ENCODE results near the gene MYL10.
A peak's percentile ranks its signal among the peaks of the same experiment; 100 is the strongest.
"Not testable (repeated sequence)": the region's sequence is repeated elsewhere in the genome, so short reads cannot be mapped to it uniquely, and the experiment has no call there.

Gene MYL10

DNA sequence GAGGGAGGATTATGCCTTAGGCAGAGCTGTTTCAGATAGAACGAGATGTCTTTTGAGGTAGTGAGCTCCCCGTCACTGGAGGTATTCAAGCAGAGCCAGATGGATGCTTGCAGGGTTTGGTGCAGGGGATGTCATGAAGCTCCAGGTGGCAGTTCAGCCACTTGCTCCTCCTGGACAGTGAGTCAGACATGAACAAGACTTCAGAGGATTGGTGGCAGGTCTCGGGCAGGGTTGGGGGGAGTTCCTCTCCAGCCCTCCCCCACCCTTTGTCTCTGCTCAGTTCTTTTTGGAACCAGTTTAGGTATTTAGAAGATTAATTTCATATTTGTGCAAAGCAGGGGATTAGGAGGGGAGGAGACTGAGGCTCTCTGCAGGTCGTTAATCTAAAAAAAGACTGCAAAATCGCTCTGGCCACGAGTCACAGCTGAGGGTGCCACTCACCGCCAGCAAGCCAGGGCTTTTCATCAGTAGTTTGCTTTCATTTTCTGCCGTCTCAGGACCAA, 21.5 kb upstream of the MYL10 start:
- DNase-seq: no peak

DNA sequence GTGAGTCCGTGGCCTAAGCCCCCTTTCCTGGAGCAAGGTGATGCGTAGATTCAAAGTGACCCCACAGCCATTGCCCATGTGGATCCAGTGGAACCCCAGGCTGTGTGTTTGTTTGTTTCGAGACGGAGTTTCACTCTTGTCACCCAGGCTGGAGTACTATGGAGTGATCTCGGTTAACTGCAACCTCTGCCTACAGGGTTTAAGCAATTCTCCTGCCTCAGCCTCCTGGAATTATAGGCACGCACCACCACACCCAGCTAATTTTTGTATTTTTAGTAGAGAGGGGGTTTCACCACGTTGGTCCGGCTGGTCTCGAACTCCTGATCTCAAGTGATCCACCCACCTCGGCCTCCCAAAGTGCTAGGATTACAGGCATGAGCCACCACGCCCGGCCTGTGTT, 18.8 kb upstream of the MYL10 start:
- not testable (repeated sequence) for DNase-seq

DNA sequence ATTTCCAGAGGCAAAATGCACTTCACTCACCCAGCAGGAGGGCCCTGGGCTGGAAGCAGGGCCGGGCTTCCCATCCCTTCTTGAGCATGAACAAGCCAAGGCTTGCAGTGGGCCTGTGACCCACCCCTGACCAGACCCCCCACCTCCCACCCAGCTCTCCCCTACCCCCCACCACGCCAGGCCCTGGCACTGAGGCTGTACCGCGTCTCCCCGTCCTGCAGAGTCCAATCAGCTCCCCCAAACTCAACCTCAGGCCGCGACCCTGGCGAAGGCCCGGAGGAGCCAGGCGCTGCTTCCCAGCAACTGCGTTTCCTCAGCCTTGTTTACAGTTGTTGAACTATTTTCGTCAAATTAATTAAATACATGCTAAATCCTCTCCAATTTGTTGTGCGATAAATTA, 16.9 kb upstream of the MYL10 start:
- no peak for DNase-seq

DNA sequence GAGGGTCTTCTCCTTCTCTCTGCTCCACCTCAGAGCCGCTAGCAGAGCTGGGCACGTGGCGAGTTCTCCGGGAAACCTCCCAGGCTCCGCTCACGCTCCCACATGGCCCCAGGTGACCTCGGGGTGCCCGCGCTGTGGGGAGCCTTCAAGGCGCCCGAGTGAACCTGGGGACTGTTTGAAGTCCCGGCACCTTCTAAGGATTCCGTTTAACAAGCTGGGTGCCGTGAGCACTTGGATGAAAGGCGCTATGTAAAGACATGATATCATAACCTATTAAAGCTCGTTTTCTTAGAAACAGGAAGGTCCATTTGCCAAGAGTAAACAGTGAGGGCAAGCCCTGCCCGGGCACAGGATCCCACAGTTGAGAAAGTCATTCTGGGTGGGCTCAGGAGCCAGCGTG, 15.8 kb upstream of the MYL10 start:
- DNase-seq: no peak

DNA sequence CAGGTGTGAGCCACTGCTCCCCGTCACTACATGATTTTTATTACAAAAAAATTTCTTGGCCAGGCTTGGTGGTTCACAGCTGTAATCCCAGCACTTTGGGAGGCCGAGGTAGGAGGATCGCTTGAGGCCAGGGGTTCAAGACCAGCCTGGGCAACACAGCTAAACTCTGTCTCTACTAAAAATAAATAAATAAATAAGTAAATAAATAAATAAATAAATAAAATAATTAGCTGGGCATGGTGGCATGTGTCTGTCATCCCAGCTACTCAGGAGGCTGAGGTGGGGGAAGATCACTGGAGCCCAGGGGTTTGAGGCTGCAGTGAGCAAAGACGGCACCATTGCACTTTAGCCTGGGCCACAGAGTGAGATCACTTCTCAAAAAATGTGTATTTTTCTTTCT, 10.0 kb upstream of the MYL10 start:
- DNase-seq: not testable (repeated sequence)

DNA sequence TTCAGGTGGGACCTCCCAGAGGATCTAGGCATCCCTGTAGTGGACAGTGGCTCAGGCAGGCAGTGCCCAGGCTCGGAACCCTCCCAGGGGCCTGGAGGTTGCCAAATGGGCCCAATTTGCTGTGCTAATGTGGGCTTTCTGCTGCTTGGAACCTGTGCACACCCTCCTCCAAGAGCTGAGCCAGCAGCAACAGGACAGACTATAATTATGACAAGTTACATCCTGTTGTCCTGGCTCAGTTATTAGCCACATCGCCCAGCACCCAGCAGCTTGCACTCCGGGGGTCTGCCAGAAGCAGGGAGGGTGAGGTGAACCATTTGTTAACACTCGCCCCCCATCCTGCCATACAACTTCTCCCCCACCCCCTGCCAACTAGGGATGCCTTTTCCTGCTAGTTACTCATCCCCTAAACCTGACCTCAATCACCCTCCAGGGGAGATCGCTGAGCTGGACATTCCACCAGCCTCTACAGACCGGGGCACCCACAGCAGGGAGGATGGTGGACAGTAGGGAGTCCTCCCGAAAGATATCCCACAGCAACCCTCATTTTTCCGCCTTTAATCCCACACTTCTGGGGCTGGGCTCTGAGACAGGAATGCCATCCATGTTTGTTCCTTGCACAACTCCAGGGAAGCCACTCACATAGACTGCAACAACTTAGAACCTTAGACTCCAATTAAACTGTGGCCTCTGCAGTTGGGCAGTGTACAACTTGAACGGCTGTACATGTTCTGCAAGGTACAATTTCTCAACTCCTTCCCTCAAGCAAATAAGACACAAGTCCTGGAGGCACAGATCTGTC, 7.9 kb upstream of the MYL10 start:
- no peak for DNase-seq

GRCh38 chr7:101635484-101635883, 6.4 kb upstream of the MYL10 start:
- DNase-seq: no peak

- DNase-seq: no peak
These were observed 5.2 kb upstream of the MYL10 start for GRCh38 chr7:101634196-101634717.

- no peak for DNase-seq
These were observed 4.4 kb upstream of the MYL10 start for GRCh38 chr7:101633511-101633910.

DNA sequence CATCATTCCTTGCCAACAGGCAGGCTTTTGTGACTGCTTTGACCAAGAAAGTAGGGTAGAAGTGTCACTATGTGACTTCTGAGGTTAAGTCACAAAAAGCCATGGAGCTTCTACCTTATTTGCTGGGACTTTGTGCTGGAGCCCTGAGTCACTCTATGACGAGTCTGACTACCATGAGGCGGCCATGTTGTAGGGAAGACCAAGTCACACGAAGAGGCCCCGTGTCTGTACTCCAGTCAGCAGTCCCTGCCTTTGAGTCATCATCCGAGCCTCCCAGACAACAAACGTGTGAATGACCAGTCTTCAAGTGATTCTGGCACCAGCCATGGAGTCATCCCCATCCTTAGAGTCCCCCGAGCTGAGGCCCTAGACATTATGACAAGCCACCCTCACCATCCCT, 3.5 kb upstream of the MYL10 start:
- DNase-seq: no peak

DNA sequence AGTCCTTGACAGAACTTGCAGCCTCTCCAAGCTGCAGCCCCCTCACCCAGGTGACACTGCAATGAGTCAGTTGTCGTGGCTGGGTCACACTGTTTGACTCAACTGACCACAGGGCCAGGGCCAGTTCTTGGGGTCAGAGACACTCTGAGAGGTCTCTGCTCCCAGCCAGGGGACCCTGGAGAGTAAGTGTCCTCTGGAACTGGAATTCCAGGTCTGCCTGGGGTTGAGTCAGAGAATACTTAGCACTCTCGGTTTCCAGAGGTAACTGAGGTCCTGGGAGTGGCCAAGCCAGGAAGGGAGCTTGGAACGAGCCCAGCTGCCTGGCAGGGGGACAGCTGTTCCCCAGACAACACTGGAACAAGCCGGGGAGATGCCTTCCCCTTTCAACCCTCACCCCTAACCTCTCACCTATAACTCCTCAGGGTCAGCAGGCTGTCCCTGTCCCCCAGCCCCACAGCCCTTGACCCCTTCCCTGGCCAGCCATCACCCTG, 2.2 kb upstream of the MYL10 start:
- DNase-seq: no peak

DNA sequence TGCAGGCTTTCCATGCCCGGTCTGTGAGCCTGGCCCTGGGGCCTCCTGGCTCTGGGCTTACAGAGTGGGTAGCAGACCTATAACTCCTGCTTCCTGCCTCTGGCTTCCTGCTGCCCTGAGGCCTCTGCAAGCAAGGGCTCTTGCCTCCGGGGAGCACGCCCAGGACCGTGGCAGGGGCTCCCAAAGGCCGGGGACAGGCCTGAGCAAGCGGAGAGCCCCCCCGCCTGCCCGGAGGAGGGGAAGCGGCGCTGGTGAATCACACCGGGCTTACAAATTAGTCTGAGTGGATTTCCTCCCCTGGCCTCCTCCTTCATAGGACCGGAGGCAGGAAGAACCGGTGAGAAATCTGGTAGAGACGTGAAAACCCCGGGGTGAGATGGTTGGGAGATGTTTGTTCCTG, 1.5 kb upstream of the MYL10 start:
- peak in 1 of 2 donors; percentile 7 for DNase-seq

DNA sequence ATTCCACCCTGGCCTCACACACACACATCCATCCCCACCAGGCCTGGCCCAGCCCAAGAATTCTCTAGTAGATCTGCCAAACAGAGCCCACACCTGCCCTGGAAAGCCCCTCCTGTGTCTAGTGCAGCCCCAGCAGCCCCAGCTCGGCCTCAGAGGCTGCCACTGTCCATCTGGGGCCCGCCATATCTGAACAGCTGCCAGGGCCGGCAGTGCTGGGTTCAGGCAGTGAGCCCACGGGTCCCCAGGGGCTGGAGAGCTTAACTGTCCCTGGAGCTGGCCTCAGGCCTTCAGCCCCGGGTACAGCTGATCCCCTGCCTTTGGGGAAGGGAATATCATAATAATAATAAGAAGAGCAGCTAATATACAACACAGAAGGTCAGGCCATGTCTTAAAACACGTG, 574 bp downstream of the MYL10 start:
- no peak for DNase-seq

GRCh38 chr7:101626758-101627157, 2.3 kb downstream of the MYL10 start:
- DNase-seq: no peak

GRCh38 chr7:101626069-101626671, 2.9 kb downstream of the MYL10 start:
- no peak for DNase-seq

- peak; percentile 20 to 75 for DNase-seq
These were observed 3.9 kb downstream of the MYL10 start for GRCh38 chr7:101625031-101625791.

- DNase-seq: no peak
These were observed 4.7 kb downstream of the MYL10 start for GRCh38 chr7:101624246-101625001.

GRCh38 chr7:101622609-101623173, 6.4 kb downstream of the MYL10 start:
- DNase-seq: no peak

DNA sequence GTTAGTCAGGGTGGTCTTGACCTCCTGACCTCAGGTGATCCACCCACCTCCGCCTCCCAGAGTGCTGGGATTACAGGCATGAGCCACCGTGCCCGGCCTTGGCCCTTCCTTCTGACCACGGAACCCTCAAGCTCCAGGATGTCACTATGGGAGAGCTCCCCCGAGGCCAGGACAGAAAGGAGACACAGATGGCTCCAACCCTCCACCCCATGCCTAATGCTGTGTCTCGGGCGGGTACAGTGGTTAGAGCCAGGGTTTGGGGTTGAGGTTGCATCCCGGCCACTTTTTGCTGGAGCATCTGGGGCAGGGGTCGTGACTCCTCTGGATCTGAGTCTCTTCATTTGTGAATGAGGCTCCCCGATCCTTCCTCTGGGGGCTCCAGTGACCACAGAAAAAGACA, 8.1 kb downstream of the MYL10 start:
- DNase-seq: no peak

- no peak for DNase-seq
These were observed 8.7 kb downstream of the MYL10 start for GRCh38 chr7:101620395-101620794.

- DNase-seq: no peak
These were observed 10.2 kb downstream of the MYL10 start for GRCh38 chr7:101618916-101619315.

Data from inflammatory macrophage (primary cell).